B cell (primary cell): ENCODE data around the gene HOXB7. TPM values are rescaled to one million over a fixed set of nuclear protein-coding genes. Genes with fewer than 3 reads are reported as not detected.
A peak's percentile ranks its signal among the peaks of the same experiment; 100 is the strongest.

Experiments used
- ATAC-seq: fragments of 200-7000 bp; cut with Tn5 transposase; one replicate; pipeline ENCODE4 v1.10.0; 2021; ENCODE audit warnings: low read depth, mild to moderate bottlenecking, moderate number of reproducible peaks, moderate library complexity
- CTCF ChIA-PET: fragments of 350-600 bp; sonication (Branson Sonifier 250); formaldehyde crosslinking; loops from one replicate; lab custom pipeline; 2021; ENCODE audit warnings: antibody characterized with exemption, inconsistent platforms; lab: Charles Lee
- POLR2A ChIA-PET: fragments of 350-600 bp; sonication (Branson Sonifier 250); formaldehyde crosslinking; loops from one replicate; lab custom pipeline; 2021; ENCODE audit warnings: antibody characterized with exemption; lab: Charles Lee
- DNase-seq: peaks from one replicate; pipeline ENCODE4 v3.0.0; 2013
- H2AFZ ChIP-seq: 2 replicates; pipeline ENCODE4 v1.6.1; 2012; ENCODE audit warnings: mild to moderate bottlenecking, low read depth, low read length; ENCODE audit not compliant: insufficient read depth, poor library complexity, severe bottlenecking
- H3K27ac ChIP-seq, 2 donors: 1 replicate in 1 of 2; 2 replicates in 1 of 2; pipeline ENCODE4 v1.5.1; 2012 to 2013; ENCODE audit warnings: low read length in 2 of 2, mild to moderate bottlenecking in 2 of 2, moderate library complexity in 1 of 2
- H3K27me3 ChIP-seq, 4 experiments: fragments of 200-600 bp in 1 of 4; sonication (generic) in 1 of 4; replicated peaks in 1 of 4; 1 replicate in 2 of 4; 2 replicates in 2 of 4; pipeline versions ENCODE4 v1.6.1 to v1.7.0; 2013 to 2016; ENCODE audit warnings: low read length in 3 of 4, mild to moderate bottlenecking in 2 of 4, mixed read lengths in 1 of 4, moderate library complexity in 1 of 4; ENCODE audit not compliant: insufficient read depth in 4 of 4, control insufficient read depth in 3 of 4; ENCODE audit errors: control extremely low read depth in 1 of 4
- H3K36me3 ChIP-seq, 2 experiments: replicated peaks in 1 of 2; 1 replicate in 1 of 2; 2 replicates in 1 of 2; pipeline versions ENCODE4 v1.6.1 to v1.7.1; 2013; ENCODE audit warnings: low read length in 1 of 2; ENCODE audit not compliant: insufficient read depth in 2 of 2, control insufficient read depth in 1 of 2; ENCODE audit errors: control extremely low read depth in 1 of 2, extremely low read depth in 1 of 2
- H3K4me1 ChIP-seq, 2 donors: fragments of 200-600 bp in 1 of 2; sonication (generic) in 1 of 2; 1 replicate in 1 of 2; 2 replicates in 1 of 2; pipeline versions ENCODE4 v1.5.1 to v1.6.1; 2013 to 2017; ENCODE audit warnings: low read length in 2 of 2; ENCODE audit not compliant: control insufficient read depth in 2 of 2, insufficient read depth in 2 of 2
- H3K4me2 ChIP-seq: replicated peaks from 2 replicates; pipeline ENCODE3; 2012; ENCODE audit warnings: mild to moderate bottlenecking, low read depth, low read length; ENCODE audit not compliant: poor library complexity, severe bottlenecking
- H3K4me3 ChIP-seq, 5 experiments: fragments of 200-600 bp in 1 of 5; sonication (generic) in 1 of 5; 1 replicate in 3 of 5; 2 replicates in 2 of 5; pipeline versions ENCODE4 v1.5.1 to v1.7.0; 2011 to 2016; ENCODE audit warnings: low read length in 4 of 5, mild to moderate bottlenecking in 4 of 5, low read depth in 2 of 5, control low read depth in 1 of 5, moderate library complexity in 1 of 5; ENCODE audit not compliant: insufficient read depth in 1 of 5; ENCODE audit errors: control extremely low read depth in 1 of 5, extremely low read depth in 1 of 5
- H3K79me2 ChIP-seq: fragments of 200-600 bp; sonication (generic); one replicate; pipeline ENCODE4 v1.6.0; 2016; ENCODE audit warnings: low read length; ENCODE audit not compliant: control insufficient read depth, insufficient read depth
- H3K9ac ChIP-seq: fragments of 200-600 bp; sonication (generic); 2 replicates; pipeline ENCODE4 v1.6.1; 2017; ENCODE audit warnings: mild to moderate bottlenecking, low read length, moderate library complexity
- H3K9me3 ChIP-seq, 3 donors: one replicate each; pipeline versions ENCODE4 v1.6.1 to v1.7.1; 2013; ENCODE audit warnings: low read length in 2 of 3; ENCODE audit not compliant: control insufficient read depth in 2 of 3, insufficient read depth in 1 of 3; ENCODE audit errors: control extremely low read depth in 1 of 3
- H4K20me1 ChIP-seq: 2 replicates; pipeline ENCODE4 v1.6.0; 2012; ENCODE audit warnings: mild to moderate bottlenecking, low read length; ENCODE audit not compliant: insufficient read depth, control insufficient read depth, poor library complexity, severe bottlenecking
- H3K27ac Mint-ChIP-seq: one replicate; pipeline ENCODE4 v1.8.0; 2021; ENCODE audit warnings: mixed read lengths
- H3K27me3 Mint-ChIP-seq: one replicate; pipeline ENCODE4 v1.8.0; 2021; ENCODE audit warnings: mixed read lengths
- H3K4me1 Mint-ChIP-seq: one replicate; pipeline ENCODE4 v1.8.0; 2021; ENCODE audit warnings: mixed read lengths
- H3K4me3 Mint-ChIP-seq: one replicate; pipeline ENCODE4 v1.8.0; 2021; ENCODE audit warnings: mixed read lengths
- H3K9me3 Mint-ChIP-seq: one replicate; pipeline ENCODE4 v1.8.0; 2022; ENCODE audit warnings: mixed read lengths; ENCODE audit not compliant: insufficient read depth
- EZH2 ChIP-seq: IDR thresholded peaks from 2 replicates; pipeline ENCODE4 v1.6.1; 2012; ENCODE audit warnings: borderline replicate concordance, low read depth, mild to moderate bottlenecking, moderate library complexity, low read length; ENCODE audit not compliant: insufficient read depth, poor library complexity, severe bottlenecking
- WGBS: methylation state at CpG from one replicate; pipeline ENCODE4 v1.1.5; 2013; ENCODE audit warnings: missing lambda C conversion rate; ENCODE audit not compliant: insufficient coverage; 5-methylcytosine and 5-hydroxymethylcytosine counted together
- intact Hi-C: fragments of 100-400 bp; cut with micrococcal nuclease; formaldehyde crosslinking; loops from one replicate; pipeline ENCODE4 v1.10.0; 2022
- polyA plus RNA-seq: library from polyadenylated mRNA; depleted of rRNA; stranded (reverse); fragments of >200 nt; gene quantifications from 2 replicates; pipeline ENCODE4 v1.2.3, GENCODE V29; 2012
- total RNA-seq, 2 donors: library from RNA; stranded (reverse); fragments of 120-200 nt in 1 of 2; gene quantifications; 1 replicate in 1 of 2; 2 replicates in 1 of 2; pipeline versions ENCODE4 v1.2.3 to v1.2.4, GENCODE V29; 2013 to 2022
- TF ChIP-seq, protein P1 (sequence below): fragments of 200-600 bp; IDR thresholded peaks from one replicate; pipeline ENCODE4 v1.8.0; 2022; ENCODE audit warnings: antibody characterized with exemption, mild to moderate bottlenecking

Gene HOXB7
- total and polyA plus RNA-seq, 2 donors (not counting 1 experiment from before 2014, with no cell fraction given), result 0.25 to 1.3 TPM

DNA sequence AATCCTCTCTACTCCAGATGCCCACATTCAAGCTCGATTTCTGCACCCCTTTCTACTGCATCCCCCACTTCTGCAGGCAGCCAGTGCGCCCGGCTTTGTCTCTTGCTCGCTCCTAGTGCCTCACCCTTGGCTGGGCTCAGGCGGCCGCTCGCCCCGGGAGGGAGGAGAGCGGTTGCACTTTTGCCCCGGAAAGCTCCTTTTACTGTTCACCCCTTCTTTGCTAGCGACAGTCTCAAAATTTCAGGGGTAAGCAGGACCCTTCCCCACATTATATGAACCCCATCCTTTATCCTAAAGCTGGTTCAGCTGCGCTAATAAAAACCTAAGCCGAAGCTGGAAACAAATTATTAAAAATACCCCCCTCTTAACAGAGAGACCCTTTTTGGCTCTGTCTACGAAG is 18.2 kb downstream of the HOXB7 start:
- H3K4me3 Mint-ChIP-seq, result peak overlapping the region; percentile 83
- Histone ChIP-seq H3K27ac (no peak overlapping the region), H3K9ac (peak overlapping the region; percentile 50), H4K20me1 (peaks cover 8% of the 10 kb centered on the region), H3K9me3 (peaks cover 0 to 21% (median 0%) of the 10 kb centered on the region in 3 donors), H2AFZ (peak overlapping the region; percentile 50), H3K4me2 (peak overlapping the region; percentile 80), H3K79me2 (no peaks in the 10 kb centered on the region), H3K27me3 (peaks cover 0 to 99% (median 81%) of the 10 kb centered on the region in 4 experiments), H3K4me3 (peak overlapping the region in 2 of 5 experiments; percentile 21 to 44), H3K36me3 (no peaks in the 10 kb centered on the region), H3K4me1 (peaks cover 52 to 60% of the 10 kb centered on the region in 2 donors)
- TF ChIP-seq, protein P1, sequence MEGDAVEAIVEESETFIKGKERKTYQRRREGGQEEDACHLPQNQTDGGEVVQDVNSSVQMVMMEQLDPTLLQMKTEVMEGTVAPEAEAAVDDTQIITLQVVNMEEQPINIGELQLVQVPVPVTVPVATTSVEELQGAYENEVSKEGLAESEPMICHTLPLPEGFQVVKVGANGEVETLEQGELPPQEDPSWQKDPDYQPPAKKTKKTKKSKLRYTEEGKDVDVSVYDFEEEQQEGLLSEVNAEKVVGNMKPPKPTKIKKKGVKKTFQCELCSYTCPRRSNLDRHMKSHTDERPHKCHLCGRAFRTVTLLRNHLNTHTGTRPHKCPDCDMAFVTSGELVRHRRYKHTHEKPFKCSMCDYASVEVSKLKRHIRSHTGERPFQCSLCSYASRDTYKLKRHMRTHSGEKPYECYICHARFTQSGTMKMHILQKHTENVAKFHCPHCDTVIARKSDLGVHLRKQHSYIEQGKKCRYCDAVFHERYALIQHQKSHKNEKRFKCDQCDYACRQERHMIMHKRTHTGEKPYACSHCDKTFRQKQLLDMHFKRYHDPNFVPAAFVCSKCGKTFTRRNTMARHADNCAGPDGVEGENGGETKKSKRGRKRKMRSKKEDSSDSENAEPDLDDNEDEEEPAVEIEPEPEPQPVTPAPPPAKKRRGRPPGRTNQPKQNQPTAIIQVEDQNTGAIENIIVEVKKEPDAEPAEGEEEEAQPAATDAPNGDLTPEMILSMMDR, result no peak
- TF ChIP-seq EZH2, result peak; percentile 62
- DNase-seq, result peak; percentile 61
- no peaks in the 10 kb centered on the region for H3K9me3 Mint-ChIP-seq
- H3K27me3 Mint-ChIP-seq, result peaks cover 90% of the 10 kb centered on the region
- peaks cover 44% of the 10 kb centered on the region for H3K4me1 Mint-ChIP-seq
- H3K27ac Mint-ChIP-seq, result peak overlapping the region; percentile 16
- 4% methylated on average over 13 of the region's 14 CpGs for WGBS
- ATAC-seq, result no peak
- CTCF ChIA-PET, result interaction anchor here (0.7 to 5.6 kb wide), 23 partner anchors 14 to 567 kb away, joined by 3 to 68 read pairs (median 4); partner anchors contain the start of gene PRAC2
- intact Hi-C loops, result loop anchor here (2.0 kb wide), 2 partner anchors 14 to 256 kb away; partner anchors contain the start of gene HOXB4
- POLR2A ChIA-PET, result interaction anchor here (0.5 to 1.6 kb wide), 4 partner anchors 20 to 274 kb away, joined by 3 to 4 read pairs (median 4); no protein-coding TSS in a partner anchor

DNA sequence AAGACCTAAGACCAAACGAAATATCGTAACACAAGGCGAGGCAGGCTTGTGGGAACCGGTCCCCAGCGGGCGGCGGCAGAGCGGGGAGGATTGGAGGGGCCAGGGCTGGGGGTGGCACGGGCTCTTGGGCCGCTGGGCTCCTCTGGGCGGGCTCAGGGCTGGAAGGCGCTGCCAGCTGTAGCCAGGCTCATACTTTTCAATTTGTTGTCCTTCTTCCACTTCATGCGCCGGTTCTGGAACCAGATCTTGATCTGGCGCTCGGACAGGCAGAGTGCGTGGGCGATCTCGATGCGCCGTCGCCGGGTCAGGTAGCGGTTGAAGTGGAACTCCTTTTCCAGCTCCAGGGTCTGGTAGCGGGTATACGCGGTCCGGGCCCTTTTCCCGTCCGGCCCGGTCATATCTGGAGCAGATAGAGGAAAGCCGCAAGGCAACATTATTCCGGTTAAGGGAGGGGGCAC is 18.7 kb downstream of the HOXB7 start:
- ATAC-seq (no peak), DNase-seq (no peak)
- peaks cover 0 to 99% (median 83%) of the 10 kb centered on the region in 4 experiments for H3K27me3 ChIP-seq
- 21% methylated on average over 24 of the region's 33 CpGs for WGBS
- H3K36me3 ChIP-seq, result no peaks in the 10 kb centered on the region
- Mint-ChIP-seq H3K27ac (no peak overlapping the region), H3K4me3 (no peak overlapping the region), H3K9me3 (no peaks in the 10 kb centered on the region), H3K4me1 (peaks cover 40% of the 10 kb centered on the region), H3K27me3 (peaks cover 90% of the 10 kb centered on the region)
- CTCF ChIA-PET, result interaction anchor here (0.9 to 5.6 kb wide), 13 partner anchors 15 to 330 kb away, joined by 3 to 68 read pairs (median 7); partner anchors contain the start of gene PRAC2
- peaks cover 0 to 18% (median 0%) of the 10 kb centered on the region in 3 donors for H3K9me3 ChIP-seq
- H3K4me1 ChIP-seq, result peaks cover 47 to 56% of the 10 kb centered on the region in 2 donors
- peak overlapping the region; percentile 80 for H3K4me2 ChIP-seq
- peaks cover 5% of the 10 kb centered on the region for H4K20me1 ChIP-seq
- H3K4me3 ChIP-seq, result no peak overlapping the region
- H3K27ac ChIP-seq, result no peak overlapping the region
- POLR2A ChIA-PET, result interaction anchor here (0.5 to 1.6 kb wide), 2 partner anchors 21 to 167 kb away, joined by 3 to 4 read pairs; no protein-coding TSS in a partner anchor
- no peak overlapping the region for H3K9ac ChIP-seq
- no peak overlapping the region for H2AFZ ChIP-seq
- TF ChIP-seq, protein P1, result no peak
- TF ChIP-seq EZH2, result no peak
- intact Hi-C loops, result loop anchor here (2.0 kb wide), 2 partner anchors 13 to 255 kb away; partner anchors contain the start of gene HOXB4
- H3K79me2 ChIP-seq, result no peaks in the 10 kb centered on the region
